Dedifferentiated amniotic fluid mesenchymal stem cell (primary cell): ENCODE results near the gene TRDMT1.
"Not testable (repeated sequence)": the region's sequence is repeated elsewhere in the genome, so short reads cannot be mapped to it uniquely, and the experiment has no call there.

Source experiments
- DNase-seq: peaks from one replicate; pipeline ENCODE4 v3.0.0-alpha.2; 2016; ENCODE audit errors: extremely low spot score

TRDMT1 gene

DNA sequence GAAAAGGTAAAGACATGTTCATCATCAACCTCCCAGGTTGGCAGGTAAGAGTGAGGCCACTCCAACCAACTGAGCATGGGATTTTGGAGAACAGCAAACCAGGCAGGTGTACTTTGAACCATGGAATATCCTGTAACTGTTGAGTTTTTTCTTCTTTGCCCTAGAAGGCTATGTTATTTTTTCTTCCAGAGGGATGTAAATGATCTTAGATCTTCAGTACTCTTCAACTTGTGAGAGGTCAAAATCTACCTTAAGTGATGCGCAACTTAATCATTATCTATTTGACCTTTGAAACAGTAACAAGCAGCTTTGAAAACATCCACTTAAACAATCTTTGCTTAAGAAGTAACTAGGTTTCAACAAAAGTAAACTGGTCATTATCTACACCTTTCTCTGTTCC lies 71.7 kb downstream of the TRDMT1 start, which contains the start of gene CUBN:
TSS of gene CUBN (minus strand) at position 71 of the 400 bp plus-strand sequence. CDS start at position 25, 46 bp downstream.
- no peak for DNase-seq

DNA sequence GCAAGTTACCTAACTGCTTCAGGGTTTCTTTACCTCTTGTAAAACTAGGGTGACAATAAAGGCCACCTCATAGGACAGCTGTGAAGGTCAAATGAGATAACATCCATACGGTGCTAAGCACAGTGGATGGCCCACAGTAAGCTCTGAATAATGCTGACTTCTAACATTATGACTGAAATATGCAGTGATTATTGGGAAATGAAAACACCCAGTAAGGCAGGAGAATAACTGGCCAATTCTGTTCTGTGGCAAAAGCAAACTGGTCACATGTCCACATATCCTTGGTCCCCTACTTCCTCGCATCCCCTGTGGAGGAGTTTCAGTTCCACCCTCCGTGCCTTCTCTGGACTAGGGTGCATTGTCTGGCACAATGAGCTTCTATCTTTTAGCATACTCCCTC lies 73.2 kb downstream of the TRDMT1 start:
- no peak for DNase-seq

DNA sequence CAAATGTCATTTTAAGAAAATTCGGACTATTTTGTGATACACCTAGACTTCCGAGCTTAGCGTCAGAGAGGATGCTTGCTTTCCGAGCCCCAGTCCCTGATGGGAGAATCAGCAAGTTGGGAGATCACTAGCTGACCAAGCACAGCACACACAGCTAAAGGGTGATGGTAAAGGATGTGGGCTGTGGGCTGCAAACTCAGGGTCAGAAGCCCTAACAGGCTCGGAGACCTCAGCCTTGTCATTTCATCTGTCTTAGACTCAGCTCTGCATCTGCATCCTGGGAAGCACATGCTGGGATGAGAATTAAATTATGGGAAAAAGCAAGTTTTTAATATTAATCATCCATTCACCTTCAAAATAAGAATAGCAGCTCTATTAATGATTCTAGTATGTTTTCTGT lies 75.1 kb downstream of the TRDMT1 start:
- DNase-seq = no peak

DNA sequence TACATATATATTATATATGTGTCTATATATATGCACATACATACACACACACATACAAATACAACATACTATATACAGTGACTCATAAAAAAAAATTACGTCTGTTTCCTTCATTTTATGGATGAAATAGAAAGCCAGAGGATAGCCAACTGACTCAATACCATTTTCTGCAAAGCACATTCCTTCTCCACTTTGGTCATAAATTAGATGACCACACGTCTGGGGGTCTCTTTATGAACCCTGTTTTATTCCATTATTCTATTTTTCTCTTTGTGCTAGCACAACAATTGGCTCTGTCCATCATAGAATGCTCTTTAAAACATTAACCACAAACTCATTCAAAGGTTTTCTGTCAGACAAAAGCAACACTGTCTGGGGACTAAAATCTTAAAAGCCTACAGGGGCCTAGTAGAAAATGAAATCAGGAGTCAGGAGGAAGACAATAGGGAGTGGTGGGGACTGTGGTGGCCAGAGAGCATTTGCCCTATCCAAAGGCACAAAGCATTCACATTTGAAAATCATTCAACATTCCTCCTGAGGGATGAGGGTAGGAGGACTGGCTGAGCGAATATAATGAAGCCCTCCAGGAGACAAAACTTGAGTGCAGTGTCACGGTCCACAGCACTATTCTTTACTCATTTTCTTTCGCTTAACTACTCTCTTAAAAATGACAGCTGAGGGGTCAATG lies 76.1 kb downstream of the TRDMT1 start:
- DNase-seq = no peak

DNA sequence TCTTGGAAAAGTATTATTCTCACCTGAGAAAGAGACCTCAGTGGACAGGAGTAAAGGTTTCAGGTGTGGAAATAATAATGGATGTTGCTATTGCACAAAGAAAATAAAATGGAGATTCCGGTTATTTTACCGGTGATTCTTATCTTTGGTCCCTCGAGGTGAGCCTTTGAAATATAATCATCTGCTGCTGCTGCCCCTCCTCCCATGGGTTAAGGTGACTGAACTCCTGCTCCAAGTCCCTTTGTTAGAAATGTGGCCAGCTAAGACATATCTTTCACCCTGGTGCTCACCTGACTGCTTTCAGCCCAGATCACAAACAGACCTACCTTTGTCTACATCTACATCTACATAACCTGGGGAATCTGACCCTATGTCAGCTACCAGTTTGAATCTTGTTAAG lies 77.5 kb downstream of the TRDMT1 start:
- DNase-seq = no peak

DNA sequence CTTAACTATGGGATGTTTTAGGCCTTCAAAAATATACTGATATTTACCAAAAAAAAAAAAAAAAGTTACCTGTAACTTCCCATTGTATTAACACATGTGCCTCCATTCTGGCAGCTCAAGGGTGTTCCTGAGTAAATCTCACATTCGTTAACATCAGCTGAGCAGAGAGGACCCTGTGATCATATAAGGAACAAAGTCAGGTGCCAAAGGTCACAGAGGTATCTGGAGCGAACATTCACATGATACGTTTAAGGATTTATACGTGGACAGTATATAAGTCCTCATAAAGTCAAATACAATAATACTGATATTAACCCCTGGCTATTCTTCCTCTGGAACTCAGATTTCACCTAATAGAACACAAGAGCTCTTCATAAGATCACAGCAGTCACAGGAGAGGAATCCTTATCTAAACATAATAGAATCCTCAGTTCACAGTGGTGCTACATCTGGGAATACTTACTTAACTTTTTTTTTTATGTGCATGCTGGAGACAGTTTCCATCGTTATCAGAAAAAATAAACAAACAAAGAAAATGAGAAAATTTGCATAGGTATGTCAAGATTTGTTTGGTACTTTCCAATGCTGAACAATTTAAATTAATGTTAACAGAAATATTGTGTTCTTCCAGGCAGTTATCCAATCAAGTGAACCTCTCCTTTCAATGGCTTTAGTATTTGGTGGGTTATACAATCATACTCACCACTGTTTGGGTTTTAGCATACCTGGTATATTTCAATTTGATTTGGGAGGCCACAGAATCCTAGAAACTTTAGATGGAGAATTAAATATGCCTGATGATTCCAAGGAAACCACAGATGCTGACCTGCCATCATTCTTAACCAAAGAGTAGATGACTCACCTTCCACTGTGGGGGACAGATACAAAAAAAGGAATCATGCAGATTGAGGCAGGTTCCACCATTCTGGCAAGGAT lies 78.5 kb downstream of the TRDMT1 start:
- DNase-seq = peak; percentile 50

DNA sequence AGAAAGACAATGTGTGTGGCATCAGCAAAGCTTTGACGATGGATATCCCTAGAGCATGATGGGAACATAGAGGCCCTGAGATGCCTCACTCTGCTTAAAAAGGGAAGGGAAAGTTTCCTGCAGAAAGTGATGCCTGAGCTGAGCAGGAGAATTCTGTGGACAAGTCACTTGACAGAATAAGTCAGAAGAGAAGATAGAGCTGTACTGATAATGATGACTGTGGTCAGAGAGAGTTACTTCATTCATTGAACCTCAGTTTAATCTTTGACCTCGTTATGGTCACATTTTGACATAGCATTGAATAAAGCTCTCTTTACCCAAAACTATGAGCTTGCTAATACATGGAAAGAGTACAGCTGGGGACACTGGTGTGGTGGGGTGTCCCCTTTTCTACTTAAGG lies 79.4 kb downstream of the TRDMT1 start:
- no peak for DNase-seq

DNA sequence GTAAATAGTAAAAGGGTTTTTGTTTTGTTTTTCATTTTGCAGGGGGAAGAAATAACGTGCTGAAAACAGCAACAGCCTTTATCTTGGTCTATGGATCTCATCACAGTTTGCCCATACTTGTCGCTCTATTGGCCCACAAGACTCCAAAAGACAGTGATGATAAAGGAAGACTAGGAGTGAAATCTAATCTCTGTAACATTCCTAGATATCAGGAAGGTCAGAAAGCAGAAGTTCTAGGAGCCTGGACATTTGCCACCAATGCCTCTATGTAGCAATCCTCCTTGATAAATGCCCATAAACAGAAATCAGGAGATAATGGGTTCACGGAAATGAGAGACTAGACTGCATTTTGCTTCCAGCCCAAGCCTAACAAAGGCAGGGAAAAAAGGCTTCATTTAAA lies 80.8 kb downstream of the TRDMT1 start:
- no peak for DNase-seq

DNA sequence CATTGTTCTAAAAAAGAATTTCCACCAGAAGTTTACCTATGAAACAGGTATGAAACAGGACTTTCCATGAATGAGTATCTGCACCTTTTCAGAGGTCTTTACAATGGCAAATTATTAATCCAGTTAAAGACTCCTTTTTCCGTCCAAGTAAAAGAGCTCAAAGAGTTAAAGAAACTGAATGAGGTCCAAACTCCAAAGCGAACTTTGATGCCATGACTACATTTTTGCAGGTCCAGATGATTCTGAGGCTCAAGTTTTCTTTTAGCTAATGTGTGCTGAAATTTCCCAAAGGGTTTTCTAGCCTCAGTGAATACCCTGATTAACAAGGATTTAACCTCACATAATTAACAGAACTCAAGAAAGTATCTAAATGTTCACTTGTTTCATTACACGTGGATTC lies 81.6 kb downstream of the TRDMT1 start:
- DNase-seq = no peak

DNA sequence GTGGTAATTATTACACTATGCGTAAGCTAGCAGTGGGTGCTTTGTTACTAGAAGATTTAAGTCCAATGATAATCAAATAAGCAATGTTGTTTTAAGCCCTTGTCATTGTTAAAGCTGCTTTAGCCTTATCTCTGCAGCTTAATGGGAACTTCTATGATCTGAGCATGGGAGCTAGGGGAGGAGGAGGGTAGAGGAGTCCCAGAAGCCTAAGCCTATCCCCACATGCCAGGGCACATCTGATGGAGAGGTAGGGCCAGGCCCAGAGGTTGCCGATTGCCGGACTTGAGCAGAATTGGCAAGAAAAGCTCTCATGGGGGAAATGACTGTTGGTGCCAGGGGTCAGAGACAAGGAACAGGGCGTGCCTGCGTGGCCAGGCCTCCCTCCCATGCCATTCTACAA lies 85.3 kb downstream of the TRDMT1 start:
- no peak for DNase-seq

DNA sequence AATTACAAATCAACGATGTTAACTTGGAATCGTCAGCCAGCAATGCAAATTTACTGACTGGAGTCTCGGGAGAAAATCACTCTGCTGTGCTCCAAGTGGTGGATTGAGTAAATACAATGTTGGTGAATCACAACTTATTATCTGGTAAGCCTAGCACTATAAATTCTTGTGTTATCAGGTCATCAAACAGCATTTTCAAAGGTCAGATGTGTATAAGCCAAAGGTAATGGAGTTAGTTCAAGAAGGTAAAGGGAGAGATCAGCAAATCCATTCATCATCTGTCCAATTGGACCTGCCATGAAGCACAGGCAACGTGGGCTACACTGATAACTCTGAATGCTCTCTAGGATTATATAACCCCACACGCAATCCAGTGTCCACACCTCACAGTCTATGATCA lies 85.8 kb downstream of the TRDMT1 start:
- no peak for DNase-seq

DNA sequence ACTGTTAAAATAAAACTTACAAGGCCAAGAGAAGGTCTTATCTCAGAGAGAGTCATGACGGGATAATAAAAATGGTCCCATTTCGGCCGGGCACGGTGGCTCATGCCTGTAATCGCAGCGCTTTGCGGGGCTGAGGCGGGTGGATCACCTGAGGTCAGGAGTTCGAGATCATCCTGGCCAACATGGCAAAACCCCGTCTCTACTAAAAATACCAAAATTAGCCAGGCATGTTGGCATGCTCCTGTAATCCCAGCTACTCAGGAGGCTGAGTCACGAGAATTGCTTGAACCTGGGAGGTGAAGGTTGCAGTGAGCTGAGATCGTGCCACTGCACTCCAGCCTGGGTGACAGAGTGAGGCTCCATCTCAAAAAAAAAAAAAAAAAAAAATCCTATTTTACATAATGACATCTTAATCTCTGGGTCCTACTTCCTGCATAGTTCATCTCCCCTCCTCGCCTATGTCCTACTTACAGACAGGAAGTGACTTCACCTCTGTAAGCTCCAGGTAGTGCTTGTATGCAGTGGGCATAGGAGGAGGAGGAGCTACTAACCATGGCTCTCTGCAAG lies 86.5 kb downstream of the TRDMT1 start:
- DNase-seq = not testable (repeated sequence)

DNA sequence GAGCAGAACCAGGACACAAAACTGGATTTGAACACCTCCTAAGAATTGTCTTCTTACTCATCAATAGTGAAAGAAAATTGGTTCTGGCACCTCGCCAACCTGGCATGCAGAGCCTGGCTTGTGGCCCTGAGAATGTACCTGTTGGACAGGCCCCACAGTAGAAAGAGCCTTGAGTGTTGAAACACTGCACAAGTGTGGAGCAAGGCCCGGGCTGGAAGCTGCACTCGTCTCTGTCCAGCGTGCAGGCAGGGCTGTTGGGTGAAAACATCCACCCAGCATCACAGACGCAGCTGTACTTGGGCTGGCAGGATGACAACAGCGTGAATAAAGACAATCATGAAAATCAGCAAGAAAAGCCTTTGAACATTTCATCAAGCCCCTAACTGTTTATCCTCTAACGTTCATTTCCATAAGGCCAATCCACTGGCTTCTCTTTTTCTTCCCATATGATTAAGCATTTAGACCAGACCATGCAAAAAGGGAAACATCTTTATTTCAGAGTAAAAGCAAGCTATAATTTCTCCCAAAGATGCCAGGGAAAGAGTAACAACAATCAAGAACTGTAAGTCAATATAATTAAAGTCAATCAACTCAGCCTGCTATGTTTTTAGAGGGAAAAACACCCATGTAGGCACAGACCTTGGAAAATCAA lies 87.5 kb downstream of the TRDMT1 start:
- no peak for DNase-seq

DNA sequence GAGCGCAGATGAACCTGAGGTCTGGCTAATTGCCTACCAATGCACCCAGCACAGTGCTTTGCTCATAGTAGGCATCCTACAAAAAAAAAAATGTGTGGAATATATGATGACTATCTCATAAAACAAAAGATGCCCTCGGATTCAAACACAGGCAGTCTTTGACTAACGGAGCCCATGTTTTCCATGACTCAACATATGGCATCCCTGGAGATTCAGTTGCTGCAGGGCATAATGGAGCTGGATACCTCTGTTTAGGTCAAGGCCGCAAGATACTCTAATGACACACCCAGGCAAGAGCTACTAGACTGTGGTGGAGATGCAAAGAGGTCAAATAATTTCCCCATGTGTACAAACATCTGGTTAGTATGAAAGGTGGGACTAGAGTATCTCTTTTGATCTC lies 88.1 kb downstream of the TRDMT1 start:
- no peak for DNase-seq

DNA sequence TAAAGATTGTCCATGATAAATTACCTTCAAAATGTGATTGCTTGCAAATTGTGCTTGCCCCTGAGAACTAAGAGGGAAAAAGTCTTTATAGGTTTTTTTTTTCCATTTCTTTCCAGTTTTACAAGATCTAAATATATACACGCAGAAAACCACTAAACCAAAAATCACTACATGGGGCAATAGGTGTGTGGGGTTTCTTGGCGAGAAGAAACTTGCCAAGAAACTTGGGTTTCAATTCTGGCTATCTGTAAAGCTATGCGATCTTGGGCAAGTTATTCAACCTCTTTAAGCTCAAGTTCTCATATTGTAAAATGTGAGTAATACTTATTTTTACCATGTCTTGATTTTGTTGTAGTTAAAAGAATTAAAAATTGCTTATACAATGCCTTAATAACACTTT lies 88.9 kb downstream of the TRDMT1 start:
- DNase-seq = no peak

DNA sequence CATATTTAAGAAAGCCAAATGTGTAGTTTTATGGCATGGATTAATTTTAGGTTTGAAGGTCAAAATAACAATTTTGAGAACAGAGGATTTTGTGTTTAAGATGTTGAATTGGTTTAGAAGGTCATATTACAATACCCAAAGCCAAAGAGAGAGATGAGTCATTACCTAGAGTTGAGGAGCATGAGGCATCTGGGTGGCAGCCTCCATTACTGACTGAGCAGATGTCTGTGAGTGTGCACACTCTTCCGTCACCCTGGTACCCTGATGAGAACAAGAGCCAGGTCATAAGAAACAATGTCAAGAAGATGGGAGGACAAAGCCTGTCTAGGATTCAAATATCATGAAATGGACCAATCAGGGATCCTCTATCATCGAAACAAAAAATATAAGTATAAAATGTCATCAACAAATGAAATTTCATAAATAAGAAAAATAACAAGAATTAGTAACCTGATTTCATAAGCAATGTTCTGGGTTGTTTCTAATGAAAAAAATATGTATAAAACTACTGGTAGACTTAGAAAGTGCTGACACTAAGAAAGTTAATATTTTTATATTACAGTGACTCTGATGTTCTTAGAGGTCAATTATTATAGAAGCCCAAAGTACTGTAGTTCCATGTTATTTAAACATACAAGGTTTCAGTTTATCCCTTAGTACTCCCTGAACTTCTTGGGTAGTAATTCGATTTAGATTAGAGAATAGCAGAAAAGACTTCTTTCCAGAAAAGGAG lies 91.8 kb downstream of the TRDMT1 start:
- DNase-seq = peak; percentile 62

DNA sequence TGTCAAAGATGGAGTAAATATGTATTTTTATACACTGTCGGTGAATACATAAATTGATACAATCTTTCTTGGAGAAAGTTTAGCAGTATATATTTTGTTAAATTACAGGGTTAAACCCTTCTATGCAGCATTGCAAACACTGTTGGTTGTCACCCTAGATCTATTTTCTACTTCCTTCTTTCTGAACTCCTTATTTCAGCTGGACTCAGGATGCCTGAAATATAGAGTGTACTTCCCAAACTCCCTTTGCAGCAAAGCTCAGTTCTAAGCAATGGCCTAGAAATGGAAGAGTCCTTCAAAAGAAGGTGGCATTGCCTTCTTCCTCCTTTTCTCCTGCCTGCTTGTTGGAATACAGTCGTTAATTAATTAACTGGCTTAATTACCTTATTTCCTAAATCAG lies 92.4 kb downstream of the TRDMT1 start:
- no peak for DNase-seq

DNA sequence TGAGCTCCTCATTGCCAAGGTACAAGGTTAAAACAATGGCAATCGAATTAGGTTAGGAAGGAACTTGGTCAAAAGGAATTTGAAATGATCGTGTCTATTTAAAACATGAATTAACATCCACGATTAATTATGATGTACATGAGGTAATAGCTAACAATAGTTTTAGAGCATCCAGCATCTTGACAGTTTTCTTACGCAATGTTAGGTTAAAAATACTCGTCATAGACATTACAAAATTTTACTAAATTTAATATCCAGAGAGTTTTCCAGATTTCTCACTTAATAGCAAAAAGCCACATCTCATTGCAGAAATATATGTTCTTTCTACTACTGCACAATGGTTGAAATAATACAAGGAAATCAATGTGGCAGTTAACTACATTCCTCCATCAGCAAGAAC lies 94.5 kb downstream of the TRDMT1 start:
- no peak for DNase-seq

DNA sequence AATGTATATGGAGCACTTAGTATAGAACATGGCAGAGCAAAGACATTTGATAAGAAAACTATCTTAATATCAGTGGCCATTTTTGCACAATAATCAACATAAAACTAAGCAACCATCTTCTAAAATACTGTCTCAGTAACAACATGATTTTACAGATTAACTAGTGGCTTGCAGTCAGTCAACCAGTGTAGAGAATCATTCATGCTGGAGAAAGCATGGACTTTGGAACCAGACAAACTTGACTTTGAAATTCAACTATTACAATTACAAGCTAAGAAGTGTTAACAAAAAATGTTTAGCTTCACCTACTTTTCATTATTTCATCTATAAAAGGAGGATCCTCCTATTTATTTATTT lies 99.6 kb downstream of the TRDMT1 start:
- DNase-seq = no peak

DNA sequence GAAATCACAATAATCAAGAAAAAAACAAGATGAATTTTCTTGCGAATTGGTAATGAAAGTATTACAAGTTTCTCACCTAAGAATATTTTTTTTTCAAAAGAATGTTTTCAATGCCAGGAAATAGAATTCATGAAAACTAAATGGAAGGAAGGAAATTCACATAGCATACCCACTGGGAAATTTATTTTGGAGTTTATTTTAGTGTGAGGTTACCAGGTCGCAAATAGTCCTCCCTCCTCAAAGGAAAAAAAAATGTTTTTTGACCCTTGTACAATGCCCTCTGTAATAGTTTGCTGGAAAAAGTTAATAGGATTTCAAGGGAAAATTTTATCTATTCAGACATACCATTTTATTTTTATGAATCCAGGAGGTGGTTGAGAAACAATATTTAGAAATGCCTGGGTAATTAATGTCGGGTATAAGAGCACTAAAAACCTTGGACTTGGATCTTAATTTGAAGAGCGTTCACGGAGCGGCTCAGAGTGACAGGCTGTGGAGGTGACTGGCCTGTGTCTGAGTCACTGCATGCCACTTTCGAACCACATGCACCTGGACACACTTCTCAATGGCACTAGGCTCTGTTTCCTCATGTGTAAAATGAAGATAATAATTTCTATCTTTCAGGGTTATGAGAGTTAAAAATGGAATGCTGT lies 100.1 kb downstream of the TRDMT1 start:
- no peak for DNase-seq

DNA sequence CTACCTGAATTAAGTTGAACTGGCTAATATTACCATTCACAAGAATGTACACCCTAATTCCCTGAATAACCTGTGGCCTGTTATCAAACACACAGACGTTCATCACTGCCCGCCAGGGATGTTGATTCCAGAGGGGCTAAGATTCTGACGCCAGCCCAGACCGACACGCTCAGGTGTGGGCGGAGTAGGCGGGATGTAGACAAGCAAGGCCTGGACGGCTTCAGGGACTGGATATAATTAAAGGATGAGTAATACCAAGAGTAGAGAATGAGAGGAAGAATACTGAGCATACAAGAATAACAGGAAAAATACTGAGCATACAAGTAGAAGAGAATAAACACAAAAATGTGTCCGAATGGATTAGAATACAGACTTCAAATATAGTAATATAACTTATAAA lies 100.9 kb downstream of the TRDMT1 start:
- DNase-seq = no peak
